Gastroesophageal sphincter (tissue), 3 donors: ENCODE results near the gene TRPV3.

Experiments used
- CTCF ChIP-seq, 4 experiments: fragments of 200-600 bp in 2 of 4; fragments of 450-650 bp in 2 of 4; sonication (generic) in 1 of 4; IDR thresholded peaks; one replicate each; pipeline ENCODE4 v1.5.1; 2017 to 2019; ENCODE audit warnings: antibody characterized with exemption in 4 of 4, mild to moderate bottlenecking in 2 of 4, moderate library complexity in 2 of 4
- POLR2A ChIP-seq, 2 donors: fragments of 450-650 bp; IDR thresholded peaks; one replicate each; pipeline ENCODE4 v1.6.1; 2017; ENCODE audit warnings: antibody characterized with exemption in 2 of 2, mild to moderate bottlenecking in 2 of 2, moderate library complexity in 1 of 2

- TF ChIP-seq CTCF (IDR thresholded peaks at IDR 0.05): no peak
- no peak for TF ChIP-seq POLR2A (IDR thresholded peaks at IDR 0.05)
These were observed 28.6 kb downstream of the TRPV3 start for GRCh38 chr17:3528880-3529511.
